Natural killer cell (primary cell): Measurements from ENCODE around the gene ECI1. TPM values are rescaled to one million over a fixed set of nuclear protein-coding genes. Genes with fewer than 3 reads are reported as not detected.

Source experiments
- ATAC-seq, 3 donors: fragments of 150-1000 bp in 2 of 3; fragments of 200-7000 bp in 1 of 3; cut with Tn5 transposase; 1 replicate in 1 of 3; 2 replicates in 2 of 3; pipeline ENCODE4 v1.10.0; 2021; ENCODE audit warnings: mild to moderate bottlenecking in 2 of 3, moderate library complexity in 2 of 3
- DNase-seq, 2 donors: peaks; one replicate each; pipeline versions ENCODE4 v3.0.0 to v3.0.0-alpha.2; 2013 to 2021; ENCODE audit warnings: mixed read lengths in 1 of 2
- H3K27ac ChIP-seq: one replicate; pipeline ENCODE4 v1.5.1; 2013; ENCODE audit warnings: mild to moderate bottlenecking, low read length
- H3K27me3 ChIP-seq: one replicate; pipeline ENCODE4 v1.6.1; 2013; ENCODE audit warnings: low read length; ENCODE audit not compliant: control insufficient read depth, insufficient read depth
- H3K36me3 ChIP-seq: one replicate; pipeline ENCODE4 v1.6.1; 2013; ENCODE audit warnings: low read length; ENCODE audit not compliant: control insufficient read depth, insufficient read depth
- H3K4me1 ChIP-seq: one replicate; pipeline ENCODE4 v1.6.1; 2013; ENCODE audit warnings: low read length; ENCODE audit not compliant: control insufficient read depth, insufficient read depth
- H3K4me3 ChIP-seq: one replicate; pipeline ENCODE4 v1.5.1; 2013; ENCODE audit warnings: low read length
- H3K9me3 ChIP-seq: one replicate; pipeline ENCODE4 v1.6.1; 2013; ENCODE audit warnings: low read length; ENCODE audit not compliant: control insufficient read depth, insufficient read depth
- H3K27ac Mint-ChIP-seq, 2 donors: one replicate each; pipeline ENCODE4 v1.8.0; 2022; ENCODE audit warnings: mild to moderate bottlenecking in 2 of 2, mixed read lengths in 2 of 2, moderate library complexity in 1 of 2
- H3K27me3 Mint-ChIP-seq, 2 donors: one replicate each; pipeline ENCODE4 v1.8.0; 2022; ENCODE audit warnings: low read depth in 2 of 2, mixed read lengths in 2 of 2
- H3K36me3 Mint-ChIP-seq: one replicate; pipeline ENCODE4 v1.8.0; 2022; ENCODE audit warnings: mixed read lengths
- H3K4me1 Mint-ChIP-seq, 2 donors: one replicate each; pipeline ENCODE4 v1.8.0; 2022; ENCODE audit warnings: mixed read lengths in 2 of 2
- H3K4me3 Mint-ChIP-seq: one replicate; pipeline ENCODE4 v1.8.0; 2022; ENCODE audit warnings: mild to moderate bottlenecking, moderate library complexity, mixed read lengths
- H3K9me3 Mint-ChIP-seq, 2 donors: one replicate each; pipeline ENCODE4 v1.8.0; 2022; ENCODE audit warnings: mixed read lengths in 2 of 2
- WGBS: methylation state at CpG from one replicate; pipeline ENCODE4 v1.1.7; 2013; ENCODE audit warnings: missing lambda C conversion rate; ENCODE audit not compliant: insufficient coverage; 5-methylcytosine and 5-hydroxymethylcytosine counted together
- intact Hi-C: fragments of 100-400 bp; cut with micrococcal nuclease; formaldehyde crosslinking; loops from one replicate; pipeline ENCODE4 v1.14.2; 2022
- total RNA-seq, 4 donors: library from RNA; stranded (reverse); fragments of 120-200 nt in 1 of 4; gene quantifications; one replicate each; pipeline versions ENCODE4 v1.2.3 to v1.2.4, GENCODE V29; 2013 to 2022
- TF ChIP-seq, protein P1 (sequence below): fragments of 200-600 bp; IDR thresholded peaks from one replicate; pipeline ENCODE4 v1.8.0; 2022; ENCODE audit warnings: antibody characterized with exemption

The ECI1 gene
- total RNA-seq, 3 donors from 2014 or later (not counting 1 experiment from before 2014, with no cell fraction given): 14.6 to 19.2 (median 19.0) TPM

DNA sequence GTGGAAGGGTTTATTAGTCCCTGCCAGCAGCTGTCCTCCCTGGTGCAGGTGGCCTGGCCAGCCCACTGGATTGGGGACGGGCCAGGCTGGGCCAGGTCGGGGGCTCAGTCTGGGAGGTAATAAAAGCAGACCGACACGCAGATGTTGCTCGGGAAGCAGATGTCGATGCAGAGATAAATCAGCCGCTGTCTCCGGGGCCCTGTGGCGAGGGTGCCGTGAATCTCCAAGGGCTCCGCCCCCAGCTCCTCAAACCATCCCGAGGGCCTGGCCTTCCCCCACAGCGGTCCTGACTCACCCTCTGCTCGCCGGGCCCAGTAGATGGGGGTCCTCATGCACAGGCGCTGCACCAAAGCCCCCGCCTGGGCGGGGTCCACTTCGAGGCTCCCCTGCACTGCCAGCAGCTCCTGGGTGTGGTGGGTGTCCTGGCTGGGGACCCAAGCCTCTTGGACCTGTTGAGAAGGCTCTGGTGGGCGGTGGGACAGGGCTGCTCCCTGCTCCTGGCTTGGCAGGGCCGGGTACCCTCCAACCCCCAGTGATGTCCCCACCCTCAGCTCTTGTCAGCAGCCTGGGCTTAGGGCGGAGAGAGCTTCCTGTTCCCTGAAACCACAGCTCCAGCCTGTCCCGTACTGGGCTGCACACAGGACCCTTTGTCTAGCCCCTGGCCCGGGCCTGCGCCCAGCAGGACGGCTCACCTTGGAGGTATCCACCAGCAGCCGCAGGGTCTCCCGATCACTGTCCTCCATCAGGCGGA is 42.0 kb downstream of the ECI1 start:
- H3K4me1 ChIP-seq: peaks cover 39% of the 10 kb centered on the region
- no peaks in the 10 kb centered on the region for H3K9me3 ChIP-seq
- ATAC-seq (no peak), DNase-seq (no peak)
- intact Hi-C loops: loop anchor here (10.0 kb wide), 1 partner anchor 55 kb away; the partner anchor contains the start of gene TRAF7
- no peak overlapping the region for H3K4me3 Mint-ChIP-seq
- H3K4me3 ChIP-seq: no peak overlapping the region
- peaks cover 31% of the 10 kb centered on the region for H3K36me3 ChIP-seq
- H3K4me1 Mint-ChIP-seq: peaks cover 17 to 35% of the 10 kb centered on the region in 2 donors
- no peaks in the 10 kb centered on the region for H3K36me3 Mint-ChIP-seq
- WGBS: 94% methylated on average over 29 of the region's 29 CpGs
- H3K27ac ChIP-seq: no peak overlapping the region
- no peaks in the 10 kb centered on the region for H3K27me3 ChIP-seq
- no peaks in the 10 kb centered on the region for H3K27me3 Mint-ChIP-seq
- no peak overlapping the region for H3K27ac Mint-ChIP-seq
- TF ChIP-seq, protein P1, sequence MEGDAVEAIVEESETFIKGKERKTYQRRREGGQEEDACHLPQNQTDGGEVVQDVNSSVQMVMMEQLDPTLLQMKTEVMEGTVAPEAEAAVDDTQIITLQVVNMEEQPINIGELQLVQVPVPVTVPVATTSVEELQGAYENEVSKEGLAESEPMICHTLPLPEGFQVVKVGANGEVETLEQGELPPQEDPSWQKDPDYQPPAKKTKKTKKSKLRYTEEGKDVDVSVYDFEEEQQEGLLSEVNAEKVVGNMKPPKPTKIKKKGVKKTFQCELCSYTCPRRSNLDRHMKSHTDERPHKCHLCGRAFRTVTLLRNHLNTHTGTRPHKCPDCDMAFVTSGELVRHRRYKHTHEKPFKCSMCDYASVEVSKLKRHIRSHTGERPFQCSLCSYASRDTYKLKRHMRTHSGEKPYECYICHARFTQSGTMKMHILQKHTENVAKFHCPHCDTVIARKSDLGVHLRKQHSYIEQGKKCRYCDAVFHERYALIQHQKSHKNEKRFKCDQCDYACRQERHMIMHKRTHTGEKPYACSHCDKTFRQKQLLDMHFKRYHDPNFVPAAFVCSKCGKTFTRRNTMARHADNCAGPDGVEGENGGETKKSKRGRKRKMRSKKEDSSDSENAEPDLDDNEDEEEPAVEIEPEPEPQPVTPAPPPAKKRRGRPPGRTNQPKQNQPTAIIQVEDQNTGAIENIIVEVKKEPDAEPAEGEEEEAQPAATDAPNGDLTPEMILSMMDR: no peak
- H3K9me3 Mint-ChIP-seq: no peaks in the 10 kb centered on the region

DNA sequence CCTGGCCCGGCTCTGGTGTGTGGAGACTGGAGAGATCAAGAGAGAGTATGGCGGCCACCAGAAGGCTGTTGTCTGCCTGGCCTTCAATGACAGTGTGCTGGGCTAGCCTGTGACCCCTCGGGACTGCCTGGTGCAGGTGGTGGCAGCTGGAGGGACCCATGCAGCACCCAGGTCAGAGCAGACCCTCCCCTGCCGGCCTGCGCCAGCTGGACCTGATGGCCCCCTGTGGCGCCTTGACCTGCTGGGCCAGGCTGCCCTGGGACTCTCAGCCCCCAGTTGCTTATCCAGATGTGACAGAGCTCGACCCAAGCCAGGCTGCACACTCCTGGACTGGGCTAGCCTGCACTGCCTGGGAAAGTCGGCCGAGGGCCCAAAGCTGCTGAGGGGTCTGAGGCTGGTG is 42.6 kb downstream of the ECI1 start:
- H3K4me1 Mint-ChIP-seq: peaks cover 19 to 39% of the 10 kb centered on the region in 2 donors
- H3K27ac Mint-ChIP-seq: no peak overlapping the region
- H3K4me3 ChIP-seq: no peak overlapping the region

DNA sequence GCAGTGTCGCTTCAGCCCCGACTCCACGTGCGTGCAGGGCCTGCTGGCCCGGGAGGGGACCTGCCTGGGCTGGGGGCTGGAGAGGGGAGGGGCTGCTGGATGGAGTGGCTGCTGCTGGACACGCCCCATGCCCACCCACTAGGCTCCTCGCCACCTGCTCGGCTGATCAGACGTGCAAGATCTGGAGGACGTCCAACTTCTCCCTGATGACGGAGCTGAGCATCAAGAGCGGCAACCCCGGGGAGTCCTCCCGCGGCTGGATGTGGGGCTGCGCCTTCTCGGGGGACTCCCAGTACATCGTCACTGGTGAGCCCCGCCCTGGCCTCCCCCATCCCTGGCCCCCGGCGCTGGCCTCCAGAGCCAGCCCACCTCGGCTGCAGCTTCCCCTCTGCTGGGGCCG is 43.1 kb downstream of the ECI1 start:
- no peaks in the 10 kb centered on the region for H3K9me3 ChIP-seq
- H3K4me1 ChIP-seq: peaks cover 32% of the 10 kb centered on the region
- no peak for ATAC-seq
- Mint-ChIP-seq H3K4me1 (peaks cover 19 to 39% of the 10 kb centered on the region in 2 donors), H3K36me3 (no peaks in the 10 kb centered on the region), H3K27ac (no peak overlapping the region), H3K9me3 (no peaks in the 10 kb centered on the region), H3K4me3 (no peak overlapping the region), H3K27me3 (no peaks in the 10 kb centered on the region)
- no peak for DNase-seq
- 95% methylated on average over 23 of the region's 23 CpGs for WGBS
- no peak overlapping the region for H3K4me3 ChIP-seq
- H3K27ac ChIP-seq: no peak overlapping the region
- no peaks in the 10 kb centered on the region for H3K27me3 ChIP-seq
- peaks cover 31% of the 10 kb centered on the region for H3K36me3 ChIP-seq
- TF ChIP-seq, protein P1: no peak
- intact Hi-C loops: no loop called here

More for the DNA sequence above, 42.6 kb downstream of the ECI1 start:
- no peaks in the 10 kb centered on the region for H3K9me3 Mint-ChIP-seq
- Histone ChIP-seq H3K36me3 (peaks cover 31% of the 10 kb centered on the region), H3K27ac (no peak overlapping the region), H3K27me3 (no peaks in the 10 kb centered on the region), H3K4me1 (peaks cover 37% of the 10 kb centered on the region), H3K9me3 (no peaks in the 10 kb centered on the region)
- TF ChIP-seq, protein P1: no peak
- no peak for DNase-seq
- ATAC-seq: no peak
- intact Hi-C loops: no loop called here
- no peak overlapping the region for H3K4me3 Mint-ChIP-seq
- H3K36me3 Mint-ChIP-seq: no peaks in the 10 kb centered on the region
- 98% methylated on average over 9 of the region's 9 CpGs for WGBS
- H3K27me3 Mint-ChIP-seq: no peaks in the 10 kb centered on the region
